WTC11 (cell line): ENCODE results near the gene AP4M1. TPM values are rescaled to one million over a fixed set of nuclear protein-coding genes. Genes with fewer than 3 reads are reported as not detected.

Experiments used
- ATAC-seq: fragments of 200-7000 bp; cut with Tn5 transposase; 2 replicates; pipeline ENCODE4 v1.10.0; 2021; ENCODE audit warnings: mild to moderate bottlenecking, moderate library complexity
- CTCF ChIA-PET: fragments of 300-600 bp; sonication (Branson Sonifier 250); formaldehyde crosslinking; loops from one replicate; lab custom pipeline; 2021; ENCODE audit warnings: antibody characterized with exemption; lab: Charles Lee
- POLR2A ChIA-PET: fragments of 350-600 bp; sonication (Branson Sonifier 250); formaldehyde crosslinking; loops from one replicate; lab custom pipeline; 2021; ENCODE audit warnings: antibody characterized with exemption; lab: Charles Lee
- DNase-seq: peaks from one replicate; pipeline ENCODE4 v3.0.0; 2021; ENCODE audit warnings: low spot score
- H3K27ac Mint-ChIP-seq: 2 replicates; pipeline ENCODE4 v1.8.0; 2021; ENCODE audit warnings: mixed read lengths
- H3K27me3 Mint-ChIP-seq: 2 replicates; pipeline ENCODE4 v1.8.0; 2021; ENCODE audit warnings: low read depth, mild to moderate bottlenecking, moderate library complexity, mixed read lengths
- H3K36me3 Mint-ChIP-seq: 2 replicates; pipeline ENCODE4 v1.8.0; 2021; ENCODE audit warnings: mixed read lengths
- H3K4me1 Mint-ChIP-seq: 2 replicates; pipeline ENCODE4 v1.8.0; 2022; ENCODE audit warnings: mixed read lengths
- H3K4me3 Mint-ChIP-seq: 2 replicates; pipeline ENCODE4 v1.8.0; 2021; ENCODE audit warnings: mild to moderate bottlenecking, moderate library complexity, mixed read lengths
- H3K9me3 Mint-ChIP-seq: 2 replicates; pipeline ENCODE4 v1.8.0; 2021; ENCODE audit warnings: mixed read lengths
- AR ChIP-seq: fragments of 250-450 bp; sonication (Bioruptor Pico); IDR thresholded peaks from 2 replicates; pipeline ENCODE4 v1.9.0; 2021; ENCODE audit warnings: mild to moderate bottlenecking
- CTCF ChIP-seq: fragments of 200-600 bp; IDR thresholded peaks from 2 replicates; pipeline ENCODE4 v1.8.0; 2022; ENCODE audit warnings: antibody characterized with exemption
- E2F5 ChIP-seq: sonication (generic); formaldehyde crosslinking; IDR thresholded peaks from 2 replicates; pipeline ENCODE4 v1.8.1; 2022; ENCODE audit warnings: mild to moderate bottlenecking, moderate library complexity, missing genetic modification reagents
- ERG ChIP-seq: fragments of 250-450 bp; sonication (Bioruptor Pico); IDR thresholded peaks from 2 replicates; pipeline ENCODE4 v1.8.0; 2021; ENCODE audit warnings: mild to moderate bottlenecking
- GRHL2 ChIP-seq: fragments of 250-450 bp; sonication (Bioruptor Pico); IDR thresholded peaks from 2 replicates; pipeline ENCODE4 v1.8.0; 2022; ENCODE audit warnings: mild to moderate bottlenecking, moderate library complexity; ENCODE audit not compliant: insufficient replicate concordance, severe bottlenecking
- GTF2I ChIP-seq: fragments of 250-450 bp; sonication (Bioruptor Pico); conservative IDR thresholded peaks from 2 replicates; pipeline ENCODE4 v1.4.0; 2021; ENCODE audit warnings: mild to moderate bottlenecking
- HMGA2 ChIP-seq: fragments of 250-450 bp; sonication (Bioruptor Pico); IDR thresholded peaks from 2 replicates; pipeline ENCODE4 v1.4.0; 2021; ENCODE audit warnings: mild to moderate bottlenecking, moderate library complexity
- JUN ChIP-seq: sonication (generic); formaldehyde crosslinking; IDR thresholded peaks from 2 replicates; pipeline ENCODE4 v1.8.0; 2023; ENCODE audit warnings: mild to moderate bottlenecking, missing genetic modification reagents
- MYBL2 ChIP-seq: sonication (generic); formaldehyde crosslinking; IDR thresholded peaks from 2 replicates; pipeline ENCODE4 v1.8.1; 2023; ENCODE audit warnings: mild to moderate bottlenecking, moderate library complexity, missing genetic modification reagents
- PREB ChIP-seq: sonication (generic); formaldehyde crosslinking; IDR thresholded peaks from 2 replicates; pipeline ENCODE4 v1.8.1; 2022; ENCODE audit warnings: mild to moderate bottlenecking, missing genetic modification reagents, moderate library complexity, borderline replicate concordance
- USF1 ChIP-seq: sonication (generic); formaldehyde crosslinking; IDR thresholded peaks from 2 replicates; pipeline ENCODE4 v1.8.0; 2022; ENCODE audit warnings: mild to moderate bottlenecking, missing genetic modification reagents
- ZMAT4 ChIP-seq: fragments of 250-450 bp; sonication (Bioruptor Pico); IDR thresholded peaks from 2 replicates; pipeline ENCODE4 v1.9.0; 2021; ENCODE audit warnings: mild to moderate bottlenecking
- ZSCAN18 ChIP-seq: fragments of 250-450 bp; sonication (Bioruptor Pico); IDR thresholded peaks from 2 replicates; pipeline ENCODE4 v2.1.2; 2022; ENCODE audit warnings: mild to moderate bottlenecking, moderate library complexity
- total RNA-seq: library from RNA; stranded (reverse); gene quantifications from 3 replicates; pipeline ENCODE4 v1.2.3, GENCODE V29; 2021
- TF ChIP-seq, protein P1 (sequence below): sonication (generic); formaldehyde crosslinking; IDR thresholded peaks from 2 replicates; pipeline ENCODE4 v1.8.1; 2023; ENCODE audit warnings: mild to moderate bottlenecking, missing genetic modification reagents, borderline replicate concordance

Gene AP4M1
- total RNA-seq, 1 experiment from 2014 or later: 18.0 TPM

DNA sequence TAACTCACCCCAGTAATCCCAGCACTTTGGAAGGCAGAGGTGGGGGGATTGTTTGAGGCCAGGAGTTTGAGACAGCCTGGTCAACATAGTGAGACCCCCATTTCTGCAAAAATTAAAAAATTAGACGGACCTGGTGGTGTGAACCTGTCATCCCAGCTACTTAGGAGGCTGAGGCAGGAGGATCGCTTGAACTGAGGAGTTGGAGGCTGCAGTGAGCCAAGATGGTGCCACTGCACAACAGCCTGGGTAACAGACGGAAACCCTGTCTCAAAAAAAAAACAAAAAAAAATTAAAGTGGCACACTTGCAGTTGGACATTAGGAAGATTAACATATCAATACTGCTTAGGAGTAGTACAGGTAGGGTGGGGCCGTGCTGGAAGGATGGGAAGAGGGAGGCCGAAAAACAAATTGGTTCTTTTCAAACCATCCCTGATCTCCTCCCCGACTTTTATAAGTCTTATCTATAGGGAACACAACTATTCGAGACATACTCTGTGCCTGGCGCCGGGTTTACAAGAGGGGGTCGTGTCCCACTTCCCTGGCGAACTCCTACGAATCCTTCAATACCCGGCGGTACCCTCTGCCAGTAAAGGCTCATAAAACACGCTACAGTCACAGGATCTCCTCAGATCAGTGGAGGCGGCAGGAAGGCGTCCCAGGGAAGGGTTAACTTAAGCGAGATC is 17.1 kb downstream of the AP4M1 start:
- Mint-ChIP-seq H3K4me1 (peaks cover 15% of the 10 kb centered on the region), H3K27ac (peak overlapping the region; percentile 96)
- no peak for DNase-seq
- no peak for TF ChIP-seq GTF2I (CRISPR knock-in tag)
- TF ChIP-seq GRHL2 (CRISPR knock-in tag): no peak
- no peak for TF ChIP-seq JUN
- TF ChIP-seq, protein P1, sequence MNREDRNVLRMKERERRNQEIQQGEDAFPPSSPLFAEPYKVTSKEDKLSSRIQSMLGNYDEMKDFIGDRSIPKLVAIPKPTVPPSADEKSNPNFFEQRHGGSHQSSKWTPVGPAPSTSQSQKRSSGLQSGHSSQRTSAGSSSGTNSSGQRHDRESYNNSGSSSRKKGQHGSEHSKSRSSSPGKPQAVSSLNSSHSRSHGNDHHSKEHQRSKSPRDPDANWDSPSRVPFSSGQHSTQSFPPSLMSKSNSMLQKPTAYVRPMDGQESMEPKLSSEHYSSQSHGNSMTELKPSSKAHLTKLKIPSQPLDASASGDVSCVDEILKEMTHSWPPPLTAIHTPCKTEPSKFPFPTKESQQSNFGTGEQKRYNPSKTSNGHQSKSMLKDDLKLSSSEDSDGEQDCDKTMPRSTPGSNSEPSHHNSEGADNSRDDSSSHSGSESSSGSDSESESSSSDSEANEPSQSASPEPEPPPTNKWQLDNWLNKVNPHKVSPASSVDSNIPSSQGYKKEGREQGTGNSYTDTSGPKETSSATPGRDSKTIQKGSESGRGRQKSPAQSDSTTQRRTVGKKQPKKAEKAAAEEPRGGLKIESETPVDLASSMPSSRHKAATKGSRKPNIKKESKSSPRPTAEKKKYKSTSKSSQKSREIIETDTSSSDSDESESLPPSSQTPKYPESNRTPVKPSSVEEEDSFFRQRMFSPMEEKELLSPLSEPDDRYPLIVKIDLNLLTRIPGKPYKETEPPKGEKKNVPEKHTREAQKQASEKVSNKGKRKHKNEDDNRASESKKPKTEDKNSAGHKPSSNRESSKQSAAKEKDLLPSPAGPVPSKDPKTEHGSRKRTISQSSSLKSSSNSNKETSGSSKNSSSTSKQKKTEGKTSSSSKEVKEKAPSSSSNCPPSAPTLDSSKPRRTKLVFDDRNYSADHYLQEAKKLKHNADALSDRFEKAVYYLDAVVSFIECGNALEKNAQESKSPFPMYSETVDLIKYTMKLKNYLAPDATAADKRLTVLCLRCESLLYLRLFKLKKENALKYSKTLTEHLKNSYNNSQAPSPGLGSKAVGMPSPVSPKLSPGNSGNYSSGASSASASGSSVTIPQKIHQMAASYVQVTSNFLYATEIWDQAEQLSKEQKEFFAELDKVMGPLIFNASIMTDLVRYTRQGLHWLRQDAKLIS (CRISPR knock-in tag): no peak
- TF ChIP-seq E2F5: no peak
- no peak for TF ChIP-seq USF1 (CRISPR knock-in tag)
- no peak for TF ChIP-seq HMGA2 (CRISPR knock-in tag)
- TF ChIP-seq, all 79 proteins: peak for 0
- Mint-ChIP-seq H3K4me3 (peak overlapping the region; percentile 98), H3K27me3 (no peaks in the 10 kb centered on the region), H3K36me3 (peaks cover 5% of the 10 kb centered on the region), H3K9me3 (no peaks in the 10 kb centered on the region)
- no peak for ATAC-seq
- CTCF ChIA-PET: no interaction called here
- POLR2A ChIA-PET: no interaction called here

DNA sequence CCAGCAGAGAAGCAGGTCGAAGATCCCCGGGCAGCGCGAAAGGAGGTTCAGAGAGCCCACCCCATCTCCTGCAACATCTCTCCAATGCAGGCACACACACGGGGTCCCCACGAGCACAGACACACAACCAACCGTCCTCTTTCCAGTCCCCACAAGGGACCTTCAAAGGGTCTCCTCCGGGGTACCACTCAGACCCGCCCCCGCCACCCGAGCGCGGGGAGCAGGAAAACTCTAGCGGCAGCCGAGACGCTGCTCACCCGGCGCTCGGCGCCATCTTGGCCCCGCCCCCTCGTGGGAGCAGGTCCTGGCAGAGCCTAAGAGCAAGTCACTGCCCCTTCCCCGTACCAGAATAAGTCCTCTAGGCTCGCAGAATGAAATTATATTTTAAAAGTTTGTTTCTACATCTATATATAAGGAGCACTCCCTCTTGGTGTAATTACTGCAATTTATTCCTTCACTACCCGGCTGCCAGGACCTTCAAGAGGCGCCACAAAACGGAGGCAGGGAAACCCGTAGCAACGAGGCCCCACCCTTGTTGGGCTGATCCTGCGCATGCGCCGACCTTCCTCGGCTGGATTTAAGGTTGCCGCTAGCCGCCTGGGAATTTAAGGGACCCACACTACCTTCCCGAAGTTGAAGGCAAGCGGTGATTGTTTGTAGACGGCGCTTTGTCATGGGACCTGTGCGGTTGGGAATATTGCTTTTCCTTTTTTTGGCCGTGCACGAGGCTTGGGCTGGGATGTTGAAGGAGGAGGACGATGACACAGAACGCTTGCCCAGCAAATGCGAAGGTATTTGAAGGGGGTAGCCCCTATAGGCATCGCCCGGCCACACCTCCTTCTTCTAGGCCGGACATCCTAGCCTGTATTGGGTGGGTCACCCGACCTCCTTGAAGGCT is 17.9 kb downstream of the AP4M1 start, which contains the start of the genes CNPY4 and TAF6:
CNPY4 (plus strand) TSS at position 563 of the 898 bp plus-strand sequence; CDS start at position 674, 111 bp downstream.
TAF6 (minus strand) TSS at position 287 of the 898 bp plus-strand sequence. CDS start 5,149 bp downstream, outside the sequence.
- DNase-seq (peak; percentile 97), ATAC-seq (peak; percentile 78)
- ChIA-PET CTCF (interaction anchor here (1.6 kb wide), 1 partner anchor 11 kb away, joined by 8 read pairs; no protein-coding TSS in a partner anchor), POLR2A (interaction anchor here (1.8 kb wide), 1 partner anchor 18 kb away, joined by 9 read pairs; the partner anchor contains the start of genes AP4M1 and MCM7)
- no peaks in the 10 kb centered on the region for H3K9me3 Mint-ChIP-seq
- peaks cover 2% of the 10 kb centered on the region; the same call in 1 of the 2 replicates for H3K36me3 Mint-ChIP-seq
- H3K27me3 Mint-ChIP-seq: no peaks in the 10 kb centered on the region
- peaks cover 15% of the 10 kb centered on the region for H3K4me1 Mint-ChIP-seq
- peak within 1 kb of the TSS; percentile 98 for H3K4me3 Mint-ChIP-seq
- peak within 1 kb of the TSS; percentile 96 for H3K27ac Mint-ChIP-seq
- TF ChIP-seq USF1 (CRISPR knock-in tag): no peak; the same call in none of the 2 replicates
- TF ChIP-seq ZMAT4: no peak
- TF ChIP-seq PREB: 0 out of 2 replicates have a peak, but pooled peaks have one; percentile 31
- no peak for TF ChIP-seq ZSCAN18
- no peak for TF ChIP-seq AR (CRISPR knock-in tag)
- TF ChIP-seq ERG (CRISPR knock-in tag): no peak
- no peak for TF ChIP-seq CTCF
- no peak for TF ChIP-seq MYBL2
